Body of pancreas (tissue), 4 donors: Measurements from ENCODE around the gene TFAP2C.

Experiments
- POLR2A ChIP-seq, 3 donors: fragments of 450-650 bp; IDR thresholded peaks; one replicate each; pipeline ENCODE4 v1.6.1; 2016; ENCODE audit warnings: antibody characterized with exemption in 3 of 3, mild to moderate bottlenecking in 2 of 3
- TF ChIP-seq, protein P1 (sequence below), 7 experiments: fragments of 450-650 bp in 4 of 7; fragments of 200-600 bp in 3 of 7; sonication (generic) in 3 of 7; IDR thresholded peaks; one replicate each; pipeline ENCODE4 v1.5.1; 2016 to 2019; ENCODE audit warnings: antibody characterized with exemption in 7 of 7

DNA sequence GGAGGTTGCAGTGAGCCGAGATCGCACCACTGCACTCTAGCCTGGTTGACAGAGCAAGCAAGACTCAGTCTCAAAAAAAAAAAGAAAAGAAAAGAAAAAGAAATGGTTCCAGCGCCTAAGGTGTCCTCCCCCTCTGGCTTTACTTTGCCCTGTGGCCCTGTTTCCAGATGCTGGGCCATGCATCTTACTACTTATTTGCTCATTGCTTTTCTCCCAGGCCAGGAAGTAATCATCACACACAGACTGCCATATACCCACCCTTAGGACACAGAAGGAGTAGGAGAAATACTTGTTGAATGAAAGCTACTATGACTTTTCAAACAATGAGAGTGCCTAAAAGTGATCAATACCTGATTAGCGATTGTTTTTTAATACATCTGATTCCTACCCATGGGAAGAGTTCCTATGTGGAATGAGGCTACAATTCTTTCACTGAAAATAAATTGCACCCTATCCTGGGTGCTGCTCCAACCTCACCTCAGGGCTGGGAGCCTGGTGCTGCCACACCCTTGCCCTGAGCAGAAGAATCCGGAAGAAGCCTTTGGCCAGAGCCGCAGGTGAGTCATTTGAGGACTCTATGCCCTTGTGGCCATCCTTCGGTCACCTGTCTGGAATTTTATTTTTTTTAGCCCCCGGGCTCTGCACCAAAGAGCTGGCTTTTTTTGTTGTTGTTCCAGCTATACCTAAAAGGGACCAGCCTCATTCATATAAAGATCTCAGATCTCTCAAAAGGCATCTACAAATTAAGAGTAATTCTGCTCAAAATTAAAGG is 22.7 kb upstream of the TFAP2C start:
- TF ChIP-seq, protein P1, sequence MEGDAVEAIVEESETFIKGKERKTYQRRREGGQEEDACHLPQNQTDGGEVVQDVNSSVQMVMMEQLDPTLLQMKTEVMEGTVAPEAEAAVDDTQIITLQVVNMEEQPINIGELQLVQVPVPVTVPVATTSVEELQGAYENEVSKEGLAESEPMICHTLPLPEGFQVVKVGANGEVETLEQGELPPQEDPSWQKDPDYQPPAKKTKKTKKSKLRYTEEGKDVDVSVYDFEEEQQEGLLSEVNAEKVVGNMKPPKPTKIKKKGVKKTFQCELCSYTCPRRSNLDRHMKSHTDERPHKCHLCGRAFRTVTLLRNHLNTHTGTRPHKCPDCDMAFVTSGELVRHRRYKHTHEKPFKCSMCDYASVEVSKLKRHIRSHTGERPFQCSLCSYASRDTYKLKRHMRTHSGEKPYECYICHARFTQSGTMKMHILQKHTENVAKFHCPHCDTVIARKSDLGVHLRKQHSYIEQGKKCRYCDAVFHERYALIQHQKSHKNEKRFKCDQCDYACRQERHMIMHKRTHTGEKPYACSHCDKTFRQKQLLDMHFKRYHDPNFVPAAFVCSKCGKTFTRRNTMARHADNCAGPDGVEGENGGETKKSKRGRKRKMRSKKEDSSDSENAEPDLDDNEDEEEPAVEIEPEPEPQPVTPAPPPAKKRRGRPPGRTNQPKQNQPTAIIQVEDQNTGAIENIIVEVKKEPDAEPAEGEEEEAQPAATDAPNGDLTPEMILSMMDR (IDR thresholded peaks at IDR 0.05), result no peak
- TF ChIP-seq POLR2A (IDR thresholded peaks at IDR 0.05), result no peak
